Measurements from ENCODE around the gene CFAP299. TPM values are rescaled to one million over a fixed set of nuclear protein-coding genes. Genes with fewer than 3 reads are reported as not detected.

The CFAP299 gene
- total and polyA plus RNA-seq, 4 donors: 2.8 to 30.2 (median 6.6) TPM

DNA sequence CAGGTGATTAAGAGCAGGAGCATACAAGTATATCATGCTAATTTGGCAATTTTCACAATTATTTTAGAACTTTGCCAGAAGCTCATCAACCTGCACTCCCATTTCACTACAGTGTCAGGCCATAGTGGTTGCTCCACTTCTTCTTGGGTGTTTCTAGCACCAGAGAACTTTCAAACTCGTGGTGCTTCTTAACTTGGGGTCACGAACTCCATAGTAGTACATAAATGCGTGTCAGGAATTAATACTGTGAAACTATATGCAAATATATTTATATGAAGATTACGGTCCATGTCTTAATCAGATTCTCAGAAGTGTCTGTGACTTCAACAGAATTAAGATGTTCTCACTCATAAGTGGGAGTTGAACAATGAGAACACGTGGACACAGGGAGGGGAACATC, 440.6 kb downstream of the CFAP299 start:
- no peak overlapping the region for H3K9ac ChIP-seq (ENCODE audit: insufficient read depth in 1 of 2, low read length in 2 of 2)
- WGBS, 2 donors: 79 to 88% methylated on average over 5 of the region's 5 CpGs
- H3K36me3 ChIP-seq (ENCODE audit: control insufficient read depth in 4 of 4, insufficient read depth in 4 of 4, low read length in 4 of 4): no peaks in the 10 kb centered on the region
- H3K4me1 ChIP-seq (ENCODE audit: control insufficient read depth in 5 of 5, insufficient read depth in 5 of 5, low read length in 5 of 5): no peaks in the 10 kb centered on the region
- ATAC-seq (ENCODE audit: insufficient read depth, low FRiP score) (no peak), DNase-seq (no peak)
- no peak overlapping the region for H3K4me3 ChIP-seq
- H3K27ac ChIP-seq (ENCODE audit: low read depth in 1 of 2, low read length in 1 of 2): no peak overlapping the region
- no peaks in the 10 kb centered on the region for H3K9me3 ChIP-seq (ENCODE audit: control insufficient read depth in 4 of 4, insufficient read depth in 3 of 4, low read length in 3 of 4)
- TF ChIP-seq, protein P1, sequence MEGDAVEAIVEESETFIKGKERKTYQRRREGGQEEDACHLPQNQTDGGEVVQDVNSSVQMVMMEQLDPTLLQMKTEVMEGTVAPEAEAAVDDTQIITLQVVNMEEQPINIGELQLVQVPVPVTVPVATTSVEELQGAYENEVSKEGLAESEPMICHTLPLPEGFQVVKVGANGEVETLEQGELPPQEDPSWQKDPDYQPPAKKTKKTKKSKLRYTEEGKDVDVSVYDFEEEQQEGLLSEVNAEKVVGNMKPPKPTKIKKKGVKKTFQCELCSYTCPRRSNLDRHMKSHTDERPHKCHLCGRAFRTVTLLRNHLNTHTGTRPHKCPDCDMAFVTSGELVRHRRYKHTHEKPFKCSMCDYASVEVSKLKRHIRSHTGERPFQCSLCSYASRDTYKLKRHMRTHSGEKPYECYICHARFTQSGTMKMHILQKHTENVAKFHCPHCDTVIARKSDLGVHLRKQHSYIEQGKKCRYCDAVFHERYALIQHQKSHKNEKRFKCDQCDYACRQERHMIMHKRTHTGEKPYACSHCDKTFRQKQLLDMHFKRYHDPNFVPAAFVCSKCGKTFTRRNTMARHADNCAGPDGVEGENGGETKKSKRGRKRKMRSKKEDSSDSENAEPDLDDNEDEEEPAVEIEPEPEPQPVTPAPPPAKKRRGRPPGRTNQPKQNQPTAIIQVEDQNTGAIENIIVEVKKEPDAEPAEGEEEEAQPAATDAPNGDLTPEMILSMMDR (IDR thresholded peaks at IDR 0.05; ENCODE audit: control extremely low read depth, extremely low read depth): no peak
- H3K27me3 ChIP-seq (ENCODE audit: control insufficient read depth in 3 of 3, insufficient read depth in 3 of 3, low read length in 2 of 3): no peaks in the 10 kb centered on the region

DNA sequence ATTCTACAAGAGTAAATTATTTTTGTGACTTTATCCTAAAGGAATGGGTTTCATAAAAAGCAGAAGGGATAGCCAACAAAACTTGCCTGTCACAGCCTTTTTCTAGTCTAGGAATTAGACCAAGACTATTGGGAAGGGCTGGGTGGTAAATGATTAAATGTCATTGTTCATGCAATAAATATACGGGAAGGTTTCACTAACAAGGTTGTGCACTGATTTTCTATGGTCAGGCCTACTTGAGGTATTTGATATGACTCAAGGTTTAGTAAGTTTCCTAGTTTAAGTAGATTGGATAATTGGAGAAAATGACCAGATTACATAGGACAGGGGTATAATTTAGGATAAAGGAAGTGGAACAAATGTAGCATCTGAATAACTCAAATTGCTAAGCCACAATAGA, 445.9 kb downstream of the CFAP299 start:
- H3K27ac ChIP-seq (ENCODE audit: low read depth in 1 of 2, low read length in 1 of 2): no peak overlapping the region
- H3K36me3 ChIP-seq (ENCODE audit: control insufficient read depth in 4 of 4, insufficient read depth in 4 of 4, low read length in 4 of 4): no peaks in the 10 kb centered on the region
- H3K9me3 ChIP-seq (ENCODE audit: control insufficient read depth in 4 of 4, insufficient read depth in 3 of 4, low read length in 3 of 4): no peaks in the 10 kb centered on the region
- H3K27me3 ChIP-seq (ENCODE audit: control insufficient read depth in 3 of 3, insufficient read depth in 3 of 3, low read length in 2 of 3): no peaks in the 10 kb centered on the region
- TF ChIP-seq, protein P1 (IDR thresholded peaks at IDR 0.05; ENCODE audit: control extremely low read depth, extremely low read depth): no peak
- no peak overlapping the region for H3K4me3 ChIP-seq
- no peak overlapping the region for H3K9ac ChIP-seq (ENCODE audit: insufficient read depth in 1 of 2, low read length in 2 of 2)
- no peak for ATAC-seq (ENCODE audit: insufficient read depth, low FRiP score)
- H3K4me1 ChIP-seq (ENCODE audit: control insufficient read depth in 5 of 5, insufficient read depth in 5 of 5, low read length in 5 of 5): peaks cover 0 to 4% (median 0%) of the 10 kb centered on the region in 5 donors
- 92 to 95% methylated on average over 1 of the region's 1 CpG for WGBS, 2 donors
- DNase-seq: no peak

DNA sequence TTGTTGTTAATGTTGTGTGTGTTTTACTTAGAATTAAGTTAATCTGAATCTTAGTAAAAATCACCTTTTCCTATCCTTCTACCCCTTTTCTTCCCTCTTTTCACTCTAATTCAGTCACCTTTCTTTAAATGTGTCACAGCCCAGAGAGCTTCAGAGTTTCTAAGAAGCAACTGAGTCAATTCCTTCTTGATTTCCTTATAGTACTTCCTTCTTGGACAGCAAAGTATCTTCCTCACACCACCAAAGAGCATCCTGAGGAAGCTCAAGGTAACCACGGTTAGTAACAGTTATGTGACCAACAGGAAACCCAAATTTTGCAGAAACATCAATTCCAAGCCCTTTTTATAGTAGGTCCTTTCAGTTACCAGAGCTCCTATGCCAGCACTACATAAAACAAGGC, 451.8 kb downstream of the CFAP299 start:
- Histone ChIP-seq H3K36me3 (ENCODE audit: control insufficient read depth in 4 of 4, insufficient read depth in 4 of 4, low read length in 4 of 4) (no peaks in the 10 kb centered on the region), H3K27me3 (ENCODE audit: control insufficient read depth in 3 of 3, insufficient read depth in 3 of 3, low read length in 2 of 3) (no peaks in the 10 kb centered on the region), H3K4me3 (no peak overlapping the region), H3K27ac (ENCODE audit: low read depth in 1 of 2, low read length in 1 of 2) (no peak overlapping the region), H3K4me1 (ENCODE audit: control insufficient read depth in 5 of 5, insufficient read depth in 5 of 5, low read length in 5 of 5) (peaks cover 0 to 29% (median 7%) of the 10 kb centered on the region in 5 donors), H3K9ac (ENCODE audit: insufficient read depth in 1 of 2, low read length in 2 of 2) (no peak overlapping the region), H3K9me3 (ENCODE audit: control insufficient read depth in 4 of 4, insufficient read depth in 3 of 4, low read length in 3 of 4) (no peaks in the 10 kb centered on the region)
- TF ChIP-seq, protein P1 (IDR thresholded peaks at IDR 0.05; ENCODE audit: control extremely low read depth, extremely low read depth): no peak
- WGBS, 2 donors: 21 to 39% methylated on average over 1 of the region's 1 CpG
- DNase-seq (no peak), ATAC-seq (ENCODE audit: insufficient read depth, low FRiP score) (no peak)

DNA sequence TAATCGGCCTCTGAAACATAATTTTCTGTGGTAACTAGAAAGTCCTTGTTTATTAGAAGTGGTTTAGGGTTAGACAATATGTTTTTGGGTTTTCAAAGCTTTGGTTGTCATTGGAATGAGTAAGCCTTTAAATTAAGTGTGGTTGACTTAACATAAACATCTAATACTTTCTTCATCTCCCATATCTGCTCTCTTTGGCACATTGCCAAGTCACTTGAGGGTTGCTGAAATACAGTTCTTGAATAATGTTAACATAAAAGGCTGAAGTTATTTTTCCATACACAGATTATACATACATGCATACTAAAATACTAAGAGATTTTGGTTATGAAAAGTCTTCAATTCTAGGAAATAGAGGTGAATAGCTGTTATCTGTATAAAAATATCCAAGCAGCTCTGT, 453.3 kb downstream of the CFAP299 start:
- no peak for ATAC-seq (ENCODE audit: insufficient read depth, low FRiP score)
- peak; percentile 41 to 95 (median 94) for DNase-seq
- no peaks in the 10 kb centered on the region for H3K36me3 ChIP-seq (ENCODE audit: control insufficient read depth in 4 of 4, insufficient read depth in 4 of 4, low read length in 4 of 4)
- H3K9me3 ChIP-seq (ENCODE audit: control insufficient read depth in 4 of 4, insufficient read depth in 3 of 4, low read length in 3 of 4): no peaks in the 10 kb centered on the region
- peaks cover 0 to 29% (median 7%) of the 10 kb centered on the region in 5 donors for H3K4me1 ChIP-seq (ENCODE audit: control insufficient read depth in 5 of 5, insufficient read depth in 5 of 5, low read length in 5 of 5)
- TF ChIP-seq, protein P1 (IDR thresholded peaks at IDR 0.05; ENCODE audit: control extremely low read depth, extremely low read depth): no peak
- H3K9ac ChIP-seq (ENCODE audit: insufficient read depth in 1 of 2, low read length in 2 of 2): no peak overlapping the region
- H3K4me3 ChIP-seq: no peak overlapping the region
- no peaks in the 10 kb centered on the region for H3K27me3 ChIP-seq (ENCODE audit: control insufficient read depth in 3 of 3, insufficient read depth in 3 of 3, low read length in 2 of 3)
- H3K27ac ChIP-seq (ENCODE audit: low read depth in 1 of 2, low read length in 1 of 2): no peak overlapping the region
- WGBS, 2 donors: 67 to 72% methylated on average over 1 of the region's 1 CpG

Measured in lung (tissue), 12 donors.